Fibroblast of mammary gland (primary cell): ENCODE data around the gene MFSD12.
"Not testable (repeated sequence)": the region's sequence is repeated elsewhere in the genome, so short reads cannot be mapped to it uniquely, and the experiment has no call there.

Source experiments
- DNase-seq: peaks from one replicate; pipeline ENCODE4 v3.0.0-alpha.2; 2010; ENCODE audit warnings: low read depth
- H3K4me3 ChIP-seq: 2 replicates; pipeline ENCODE4 v1.5.1; 2011; ENCODE audit warnings: low read depth, mild to moderate bottlenecking, low read length, moderate library complexity; ENCODE audit not compliant: control insufficient read depth
- TF ChIP-seq, protein P1 (sequence below): conservative IDR thresholded peaks from 2 replicates; pipeline ENCODE4 v1.5.1; 2011; ENCODE audit warnings: low read depth, low read length, inconsistent platforms; ENCODE audit not compliant: control insufficient read depth, insufficient read depth

MFSD12 gene

GRCh38 chr19:3532154-3532786 lies 25.1 kb downstream of the MFSD12 start:
- H3K4me3 ChIP-seq: no peak overlapping the region
- DNase-seq: no peak
- TF ChIP-seq, protein P1, sequence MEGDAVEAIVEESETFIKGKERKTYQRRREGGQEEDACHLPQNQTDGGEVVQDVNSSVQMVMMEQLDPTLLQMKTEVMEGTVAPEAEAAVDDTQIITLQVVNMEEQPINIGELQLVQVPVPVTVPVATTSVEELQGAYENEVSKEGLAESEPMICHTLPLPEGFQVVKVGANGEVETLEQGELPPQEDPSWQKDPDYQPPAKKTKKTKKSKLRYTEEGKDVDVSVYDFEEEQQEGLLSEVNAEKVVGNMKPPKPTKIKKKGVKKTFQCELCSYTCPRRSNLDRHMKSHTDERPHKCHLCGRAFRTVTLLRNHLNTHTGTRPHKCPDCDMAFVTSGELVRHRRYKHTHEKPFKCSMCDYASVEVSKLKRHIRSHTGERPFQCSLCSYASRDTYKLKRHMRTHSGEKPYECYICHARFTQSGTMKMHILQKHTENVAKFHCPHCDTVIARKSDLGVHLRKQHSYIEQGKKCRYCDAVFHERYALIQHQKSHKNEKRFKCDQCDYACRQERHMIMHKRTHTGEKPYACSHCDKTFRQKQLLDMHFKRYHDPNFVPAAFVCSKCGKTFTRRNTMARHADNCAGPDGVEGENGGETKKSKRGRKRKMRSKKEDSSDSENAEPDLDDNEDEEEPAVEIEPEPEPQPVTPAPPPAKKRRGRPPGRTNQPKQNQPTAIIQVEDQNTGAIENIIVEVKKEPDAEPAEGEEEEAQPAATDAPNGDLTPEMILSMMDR: no peak

- no peak for DNase-seq
- H3K4me3 ChIP-seq: no peak overlapping the region
- TF ChIP-seq, protein P1: no peak
These were observed 25.7 kb downstream of the MFSD12 start for GRCh38 chr19:3531716-3532115.

- TF ChIP-seq, protein P1: no peak
- no peak for DNase-seq
- no peak overlapping the region for H3K4me3 ChIP-seq
These were observed 27.0 kb downstream of the MFSD12 start for GRCh38 chr19:3530389-3530788.

DNA sequence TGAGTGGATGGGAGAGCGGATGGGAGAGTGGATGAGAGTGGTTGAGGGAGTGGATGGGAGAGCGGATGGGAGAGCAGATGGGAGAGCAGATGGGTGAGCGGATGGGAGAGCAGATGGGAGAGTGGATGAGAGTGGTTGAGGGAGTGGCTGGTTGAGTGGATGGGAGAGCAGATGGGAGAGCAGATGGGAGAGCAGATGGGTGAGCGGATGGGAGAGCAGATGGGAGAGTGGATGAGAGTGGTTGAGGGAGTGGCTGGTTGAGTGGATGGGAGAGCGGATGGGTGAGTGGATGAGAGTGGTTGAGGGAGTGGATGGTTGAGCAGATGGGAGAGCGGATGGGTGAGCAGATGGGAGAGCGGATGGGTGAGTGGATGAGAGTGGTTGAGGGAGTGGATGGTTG lies 28.1 kb downstream of the MFSD12 start:
- not testable (repeated sequence) for DNase-seq, H3K4me3 ChIP-seq

DNA sequence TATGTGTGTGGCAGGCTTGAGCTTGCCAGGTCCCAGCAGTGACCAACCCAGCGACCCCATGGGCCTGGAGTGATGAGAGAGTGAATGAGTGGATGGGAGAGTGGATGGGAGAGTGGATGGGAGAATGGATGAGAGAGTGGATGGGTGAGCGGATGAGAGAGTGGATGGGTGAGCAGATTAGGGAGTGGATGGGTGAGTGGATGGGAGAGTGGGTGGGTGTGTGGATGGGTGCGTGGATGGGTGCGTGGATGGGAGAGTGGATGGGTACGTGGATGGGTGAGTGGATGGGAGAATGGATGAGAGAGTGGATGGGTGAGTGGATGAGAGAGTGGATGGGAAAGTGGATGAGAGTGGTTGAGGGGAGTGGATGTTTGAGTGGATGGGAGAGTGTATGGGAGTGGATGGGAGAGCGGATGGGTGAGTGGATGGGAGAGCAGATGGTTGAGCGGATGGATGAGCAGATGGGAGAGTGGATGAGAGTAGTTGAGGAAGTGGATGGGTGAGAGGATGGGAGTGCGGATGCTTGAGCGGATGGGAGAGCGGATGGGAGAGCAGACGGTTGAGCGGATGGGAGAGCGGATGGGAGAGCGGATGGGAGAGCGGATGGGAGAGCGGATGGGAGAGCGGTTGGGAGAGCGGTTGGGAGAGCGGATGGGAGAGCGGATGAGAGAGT lies 28.7 kb downstream of the MFSD12 start:
- TF ChIP-seq, protein P1: no peak
- no peak for DNase-seq
- no peak overlapping the region for H3K4me3 ChIP-seq

DNA sequence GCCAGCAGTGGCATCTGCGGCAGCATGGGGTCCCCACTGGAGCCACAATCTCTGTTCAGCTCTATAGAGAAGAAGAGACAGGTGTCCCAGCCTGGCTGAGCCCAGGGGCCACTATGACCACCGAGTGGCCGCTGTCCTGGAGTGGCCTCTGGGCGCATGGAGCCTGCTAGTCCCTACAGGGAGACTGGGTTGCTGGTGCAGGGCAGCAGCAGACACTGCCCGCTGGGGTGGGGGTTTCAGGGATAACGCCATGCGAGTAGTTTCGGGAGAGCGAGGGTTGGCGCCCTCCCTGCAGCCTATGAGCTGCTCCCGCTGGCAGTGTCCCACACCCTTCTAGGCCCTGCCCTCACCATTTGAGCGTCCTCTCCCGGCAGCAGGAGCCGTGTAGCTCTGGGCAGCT lies 29.3 kb downstream of the MFSD12 start:
- no peak overlapping the region for H3K4me3 ChIP-seq
- no peak for DNase-seq
- TF ChIP-seq, protein P1: no peak

GRCh38 chr19:3527238-3527910 lies 30.0 kb downstream of the MFSD12 start:
- DNase-seq: no peak
- no peak overlapping the region for H3K4me3 ChIP-seq
- TF ChIP-seq, protein P1: no peak
